ENCODE results near the gene GMDS. TPM values are rescaled to one million over a fixed set of nuclear protein-coding genes. Genes with fewer than 3 reads are reported as not detected.

The GMDS gene
- polyA plus RNA-seq (ENCODE audit: insufficient read length in 4 of 4): 10 to 100 TPM; 63.3 to 87.8 (median 71.6) TPM

DNA sequence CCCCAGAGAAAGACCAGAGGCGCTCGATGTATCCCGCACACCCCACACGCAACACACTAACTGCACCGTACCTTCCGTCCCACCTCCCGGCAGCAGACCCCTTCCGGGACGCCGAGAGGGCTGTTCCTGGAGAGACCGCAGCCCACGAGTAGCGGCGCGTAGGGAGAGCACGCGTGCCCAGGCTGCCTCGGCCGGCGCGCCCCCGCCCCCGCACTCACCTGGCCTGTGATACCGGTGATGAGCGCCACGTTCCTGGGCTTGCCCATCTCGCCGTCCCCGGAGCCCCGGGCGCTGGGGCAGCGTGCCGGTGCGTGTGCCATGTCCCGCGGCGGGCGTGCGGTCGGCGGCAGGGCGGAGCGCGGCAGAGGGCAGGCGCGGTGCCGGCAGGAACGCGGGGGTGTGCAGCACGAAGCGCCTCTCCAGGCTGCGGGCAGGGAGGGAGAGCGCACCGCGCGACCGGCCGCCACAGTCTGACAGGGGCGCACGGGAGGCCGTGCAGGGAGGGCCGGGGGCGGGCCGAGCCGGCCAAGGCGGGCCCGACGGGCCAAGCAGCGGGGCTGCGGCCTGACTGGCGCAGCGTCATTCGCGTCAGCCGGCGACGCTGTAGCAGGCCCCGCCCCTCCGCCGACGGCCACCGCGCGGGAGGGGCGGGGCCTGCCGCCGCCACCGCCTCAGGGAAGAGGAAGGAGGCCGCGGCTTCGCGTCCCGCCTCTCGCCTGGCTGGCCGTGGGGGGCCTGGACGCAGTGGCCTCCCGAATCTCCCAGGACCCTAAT is at the start of gene GMDS:
GMDS (minus strand) TSS at position 503 of the 774 bp plus-strand sequence.
- DNase-seq (ENCODE audit: low read depth in 4 of 4, low spot score in 2 of 4): peak; percentile 50 to 83 (median 76)

DNA sequence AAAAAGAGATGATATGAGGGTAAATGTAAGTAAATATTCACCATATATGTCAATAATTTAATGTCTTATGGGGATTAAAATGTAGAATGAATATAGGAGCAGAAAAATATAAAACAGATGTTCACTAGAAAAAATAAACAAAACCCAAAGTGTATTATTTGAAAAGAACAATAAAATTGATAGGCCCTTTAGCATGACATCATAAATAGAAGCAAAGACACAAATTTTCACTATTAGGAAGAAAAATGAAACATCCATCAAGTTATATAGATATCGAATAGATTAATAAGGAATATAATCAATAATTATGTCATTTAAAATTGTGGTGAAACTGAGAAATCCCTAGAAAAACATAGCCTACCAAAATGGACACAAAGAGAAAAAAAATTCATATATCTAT is 40.1 kb upstream of the GMDS start:
- no peak for DNase-seq (ENCODE audit: low read depth in 4 of 4, low spot score in 2 of 4)

DNA sequence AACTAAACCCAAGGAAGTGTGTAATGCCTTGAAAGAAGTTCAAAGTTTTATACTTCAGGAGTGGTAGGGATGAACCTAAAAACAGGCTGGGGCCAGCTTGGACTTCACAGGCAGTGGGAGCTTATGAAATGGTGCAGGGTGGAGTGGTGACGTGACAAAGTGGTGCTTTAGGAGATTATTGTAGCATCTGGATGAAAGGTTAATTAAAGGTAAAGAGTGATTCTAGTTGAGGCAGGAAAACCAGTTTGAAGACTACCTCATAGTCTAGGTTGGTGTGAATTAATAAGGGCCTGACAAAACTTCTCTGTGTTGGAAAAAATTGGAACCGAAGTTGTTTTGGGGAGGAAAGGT is 30.5 kb upstream of the GMDS start:
- DNase-seq (ENCODE audit: low read depth in 4 of 4, low spot score in 2 of 4): no peak

DNA sequence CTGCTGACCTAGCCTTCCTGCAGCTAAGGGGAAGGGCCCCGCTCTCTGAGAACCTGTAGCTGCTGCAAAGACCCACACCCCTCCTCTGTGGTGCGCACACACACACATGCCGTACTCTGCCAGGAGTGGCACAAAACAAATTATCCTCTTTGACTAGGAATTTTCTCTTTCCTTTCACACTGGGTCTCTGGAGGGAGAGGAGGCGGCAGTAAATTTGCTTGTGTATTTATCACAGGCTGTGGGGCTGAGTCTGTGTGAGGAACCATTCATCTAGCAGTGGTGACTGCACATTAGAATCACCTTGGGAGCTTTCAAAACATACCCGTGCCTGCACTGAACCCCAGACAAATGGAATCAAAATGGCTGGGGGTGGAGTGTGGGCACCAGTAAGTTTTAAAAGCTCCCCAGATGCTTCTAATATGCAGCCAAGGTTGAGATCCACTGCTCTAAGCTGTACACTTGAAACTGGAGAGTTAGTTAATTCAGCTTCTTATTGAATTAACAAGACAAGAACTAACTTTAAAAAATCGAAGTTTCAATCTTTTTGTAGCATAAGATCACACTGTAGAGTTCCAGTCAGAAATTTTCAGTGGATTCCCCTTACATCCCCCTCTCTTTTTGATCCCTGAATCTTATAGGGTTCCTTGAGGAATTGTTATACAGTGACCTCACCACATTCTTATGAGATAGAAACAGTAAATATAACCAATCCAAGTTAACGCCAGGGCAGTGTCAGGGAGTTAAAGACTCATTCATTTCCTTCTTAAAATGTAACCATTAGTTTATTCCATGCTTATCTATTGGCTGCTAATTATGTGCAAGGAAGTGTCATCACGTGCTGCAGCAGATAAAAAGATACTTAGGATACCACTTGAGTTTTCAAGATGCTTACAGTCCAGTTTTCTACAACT is 29.8 kb upstream of the GMDS start:
- DNase-seq (ENCODE audit: low read depth in 4 of 4, low spot score in 2 of 4): no peak

DNA sequence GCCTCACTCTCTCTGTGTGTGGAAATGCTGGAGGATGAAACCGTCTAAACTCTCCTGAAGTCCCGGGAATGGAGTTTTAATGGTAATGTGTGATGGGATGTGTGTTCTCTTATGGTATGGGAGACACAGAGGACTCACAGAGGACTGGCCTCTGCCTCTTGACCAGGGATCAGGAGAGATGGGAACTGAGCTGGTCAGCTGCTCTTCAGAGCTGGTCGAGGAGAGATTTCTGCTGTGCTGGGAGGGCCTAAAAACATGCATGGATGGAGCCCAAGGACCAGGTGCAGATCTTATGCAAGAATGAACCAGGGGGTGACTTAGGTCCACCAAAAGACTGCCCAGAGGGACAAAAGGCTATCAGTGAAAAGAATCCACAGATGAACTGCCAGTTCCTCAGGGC is 27.3 kb upstream of the GMDS start:
- no peak for DNase-seq (ENCODE audit: low read depth in 4 of 4, low spot score in 2 of 4)

- no peak for DNase-seq (ENCODE audit: low read depth in 4 of 4, low spot score in 2 of 4)
These were observed 24.6 kb upstream of the GMDS start for GRCh38 chr6:2270054-2270453.

GRCh38 chr6:2266841-2267240 is 21.4 kb upstream of the GMDS start:
- no peak for DNase-seq (ENCODE audit: low read depth in 4 of 4, low spot score in 2 of 4)

DNA sequence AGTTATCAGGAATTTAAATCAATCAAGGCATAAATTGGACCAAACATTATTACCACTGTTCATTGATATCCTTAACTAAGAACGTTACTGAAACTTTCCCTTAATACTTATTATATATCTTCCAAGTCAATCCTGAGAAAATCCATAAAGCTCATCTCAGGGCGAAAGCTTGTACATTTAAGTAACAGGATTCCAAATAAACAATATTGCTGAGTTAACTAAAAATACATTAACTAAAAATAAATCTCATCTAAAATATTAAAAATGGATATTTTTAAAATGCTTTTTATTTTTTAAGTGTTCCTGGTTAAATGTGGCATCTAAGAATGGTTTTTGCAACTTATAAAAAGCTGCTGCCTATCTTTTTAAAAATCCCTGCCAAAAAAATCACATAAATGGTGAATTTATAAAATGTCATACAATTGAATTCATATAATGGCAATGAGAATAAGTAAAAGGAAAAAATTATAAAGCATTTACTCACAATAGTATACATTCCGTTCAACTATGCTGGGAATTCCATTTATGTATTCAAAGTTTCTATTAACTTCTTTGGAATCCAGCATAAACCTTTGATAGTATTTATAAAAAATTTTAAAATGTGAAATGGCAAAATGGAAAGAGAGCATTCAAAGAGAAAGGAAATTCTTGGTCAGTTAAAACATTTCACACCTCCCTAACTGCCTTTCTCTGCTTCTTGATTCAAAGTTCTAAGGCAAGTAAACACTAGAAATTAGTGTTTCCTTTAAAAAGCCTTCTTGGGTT is 20.8 kb upstream of the GMDS start:
- DNase-seq (ENCODE audit: low read depth in 4 of 4, low spot score in 2 of 4): no peak

GRCh38 chr6:2264932-2265331 is 19.5 kb upstream of the GMDS start:
- DNase-seq (ENCODE audit: low read depth in 4 of 4, low spot score in 2 of 4): no peak

DNA sequence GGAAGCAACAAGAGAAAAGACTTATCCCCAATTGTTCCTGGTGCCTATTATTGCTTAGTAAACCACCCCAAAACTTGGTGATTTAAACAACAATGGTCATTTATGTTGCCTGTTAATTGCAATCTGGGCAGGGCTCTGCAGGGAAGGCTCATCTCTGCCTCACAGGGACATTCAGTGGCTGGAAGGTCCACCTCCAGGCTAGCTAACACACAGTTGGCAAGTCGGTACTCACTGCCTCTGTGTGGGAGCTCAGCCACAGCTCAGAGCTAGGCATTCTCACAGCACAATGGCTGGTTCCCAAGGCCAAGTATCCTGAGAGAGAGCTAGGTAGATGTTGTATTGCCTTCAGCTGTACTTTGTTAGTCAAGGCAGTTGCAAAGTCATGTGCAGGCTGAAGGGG is 18.5 kb upstream of the GMDS start:
- DNase-seq (ENCODE audit: low read depth in 4 of 4, low spot score in 2 of 4): no peak

- no peak for DNase-seq (ENCODE audit: low read depth in 4 of 4, low spot score in 2 of 4)
These were observed 14.2 kb upstream of the GMDS start for GRCh38 chr6:2259574-2259973.

DNA sequence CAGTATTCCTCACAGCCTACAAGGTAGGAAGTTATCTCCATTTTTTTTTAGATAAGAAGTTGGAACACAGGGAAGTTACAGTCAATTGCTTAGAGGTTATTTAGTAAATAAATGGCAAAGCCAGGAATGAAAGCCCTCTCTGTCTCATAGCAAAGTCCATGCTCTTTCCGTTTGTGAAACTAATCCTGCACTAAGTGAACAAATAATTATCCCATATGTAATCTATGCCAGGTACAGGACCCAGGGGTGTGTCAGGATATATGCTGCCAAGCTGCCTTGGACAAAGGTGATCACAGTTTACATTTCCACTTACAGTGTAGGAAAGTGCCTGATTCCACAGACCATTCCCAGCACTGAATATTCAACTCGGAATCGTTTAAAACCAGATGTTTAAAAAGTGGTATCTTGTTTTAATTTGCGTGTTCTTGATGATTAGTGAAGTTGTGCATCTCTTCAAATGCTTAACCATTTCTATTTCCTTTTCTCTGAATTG is 13.6 kb upstream of the GMDS start:
- DNase-seq (ENCODE audit: low read depth in 4 of 4, low spot score in 2 of 4): no peak

- no peak for DNase-seq (ENCODE audit: low read depth in 4 of 4, low spot score in 2 of 4)
These were observed 12.7 kb upstream of the GMDS start for GRCh38 chr6:2258112-2258511.

DNA sequence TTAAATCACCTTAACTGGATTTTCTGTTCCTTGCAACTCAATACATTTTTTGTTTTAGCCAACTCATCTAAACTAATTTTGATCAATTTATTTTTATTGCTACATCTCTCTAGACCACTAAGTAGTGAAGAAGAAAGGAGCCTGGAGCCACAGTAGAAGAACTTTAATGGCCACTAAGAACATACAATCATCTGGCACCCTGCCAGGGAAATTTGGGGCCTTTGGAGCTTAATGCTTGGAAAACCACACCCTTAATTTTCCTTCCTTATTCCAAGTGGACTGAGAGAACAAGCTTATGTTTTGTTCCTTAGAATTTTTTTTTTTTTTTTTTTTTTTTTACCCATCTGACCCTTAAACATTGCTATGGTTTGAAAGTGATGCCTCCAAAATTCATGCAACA is 12.0 kb upstream of the GMDS start:
- no peak for DNase-seq (ENCODE audit: low read depth in 4 of 4, low spot score in 2 of 4)

DNA sequence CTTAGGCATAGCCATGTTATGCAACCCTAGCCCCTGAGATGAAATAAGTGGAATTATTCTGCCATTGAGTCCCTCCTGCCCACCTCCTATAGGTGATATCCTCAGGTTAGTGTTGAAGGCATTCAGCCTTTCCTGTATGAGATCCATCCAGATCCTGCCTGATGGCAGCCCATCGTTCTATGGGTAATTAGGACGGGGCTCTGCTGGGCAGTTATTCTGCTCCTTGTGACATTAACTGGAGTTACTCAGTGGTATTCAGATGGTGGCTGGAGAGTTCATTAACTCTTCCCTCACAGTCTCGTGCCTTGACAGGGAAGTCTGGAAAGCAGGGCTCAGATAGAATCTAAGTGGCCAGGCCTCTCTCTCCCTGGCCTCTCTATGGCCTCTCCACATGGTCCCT is 9.3 kb upstream of the GMDS start:
- DNase-seq (ENCODE audit: low read depth in 4 of 4, low spot score in 2 of 4): no peak

GRCh38 chr6:2249126-2249525 is 3.7 kb upstream of the GMDS start:
- DNase-seq (ENCODE audit: low read depth in 4 of 4, low spot score in 2 of 4): no peak

DNA sequence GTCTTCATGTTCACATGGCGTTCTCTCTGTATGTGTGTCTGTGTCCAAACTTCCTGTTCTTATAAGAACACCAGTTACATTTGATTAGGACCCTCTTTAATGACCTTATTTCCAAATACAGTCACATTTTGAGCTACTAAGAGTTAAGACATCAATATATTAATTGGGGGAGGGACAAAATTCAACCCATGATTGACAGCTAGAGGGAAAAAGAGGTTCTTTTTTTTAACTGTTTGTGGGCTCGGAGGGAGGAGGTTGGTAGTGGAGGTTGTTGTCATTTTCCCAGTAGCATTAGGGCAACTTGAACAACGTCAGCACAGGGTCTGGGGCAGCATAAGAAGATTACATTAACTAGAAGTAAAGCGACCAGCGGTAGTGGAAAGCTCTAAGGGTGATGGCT is 2.3 kb upstream of the GMDS start:
- DNase-seq (ENCODE audit: low read depth in 4 of 4, low spot score in 2 of 4): no peak

DNA sequence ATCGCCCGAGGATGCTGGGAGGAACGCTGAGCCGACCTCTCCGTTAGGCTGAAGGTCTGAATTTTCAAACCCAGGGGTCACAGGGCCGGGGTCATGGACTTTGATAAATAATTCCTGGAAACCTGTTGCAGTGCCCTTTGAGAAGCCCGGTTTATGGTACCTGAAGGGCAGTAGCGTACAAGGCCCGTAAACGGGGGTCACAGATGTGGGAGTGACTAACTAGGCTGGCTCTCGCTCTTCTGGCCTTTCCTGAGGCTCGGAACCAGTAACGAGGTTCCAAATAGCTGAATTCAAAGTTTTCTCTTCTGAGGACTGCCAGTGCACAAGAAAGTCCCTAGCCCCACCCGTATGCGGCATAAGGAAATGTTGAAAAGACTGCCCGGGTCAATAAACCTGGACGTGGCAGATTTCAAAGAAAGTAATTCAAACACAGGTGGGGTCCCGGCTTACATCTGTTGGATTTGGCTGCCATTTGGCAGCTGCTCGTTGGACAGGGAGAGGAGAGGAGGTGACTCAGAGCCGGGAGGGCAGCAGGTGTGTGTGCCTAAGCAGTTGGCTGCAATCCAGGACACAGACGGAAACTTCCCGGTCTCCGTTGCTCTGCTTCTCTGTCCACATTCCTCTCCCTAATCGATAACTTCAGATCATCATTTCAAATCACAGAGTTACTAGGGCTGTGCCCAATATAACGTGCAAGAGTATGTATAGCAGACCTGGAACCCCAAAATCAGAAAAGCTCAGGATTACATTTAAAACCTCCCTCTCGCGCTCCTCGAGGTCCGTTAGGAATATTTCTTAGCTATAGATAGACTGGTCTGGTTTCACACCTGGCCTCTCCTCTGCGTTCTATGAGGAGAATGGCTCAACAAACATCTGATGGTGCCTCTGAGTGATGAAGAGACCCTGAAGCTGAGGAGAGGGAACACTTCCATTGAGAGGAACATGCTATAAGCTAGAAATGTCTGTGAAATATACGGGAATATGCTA is 765 bp upstream of the GMDS start:
- peak in 3 of 4 donors; percentile 50 to 55 (median 50) for DNase-seq (ENCODE audit: low read depth in 4 of 4, low spot score in 2 of 4)

DNA sequence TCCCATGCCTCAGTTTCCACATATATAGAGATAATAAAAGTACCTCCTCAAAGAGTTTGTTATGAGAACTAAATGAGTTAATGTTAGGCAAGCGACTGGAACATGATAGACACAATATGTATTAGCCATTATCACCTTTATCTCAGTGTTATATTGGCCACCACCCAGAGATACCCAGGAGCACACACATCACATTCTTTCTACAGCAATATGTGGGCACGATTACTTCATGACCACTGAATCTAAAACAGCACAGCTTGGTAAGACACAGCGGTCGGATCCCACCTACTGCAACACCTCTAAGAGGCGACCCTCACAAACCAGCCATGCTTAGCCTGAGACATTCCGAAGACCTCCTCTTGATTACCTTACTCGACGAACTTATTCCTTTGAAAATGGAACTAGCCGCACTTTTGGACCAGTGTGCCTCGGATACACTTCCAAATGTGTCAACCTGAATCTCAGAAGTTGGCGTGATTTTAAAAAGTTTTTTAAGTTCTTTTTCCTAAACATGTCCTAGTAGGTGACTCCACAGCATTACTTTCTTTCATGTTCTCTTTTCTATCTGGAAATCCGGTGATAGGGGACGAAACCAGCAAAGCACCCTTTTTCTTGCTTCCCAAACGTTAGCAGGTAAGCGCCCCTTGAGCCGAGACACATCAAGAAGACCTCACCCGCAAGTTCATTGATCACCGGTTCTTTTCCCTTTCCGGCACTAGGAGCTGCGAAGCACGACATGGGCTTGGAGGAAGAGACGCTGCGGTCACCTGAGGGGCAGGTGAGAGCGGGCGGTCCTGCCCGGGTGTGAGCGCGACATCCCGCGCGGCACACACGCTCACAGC is 923 bp downstream of the GMDS start:
- DNase-seq (ENCODE audit: low read depth in 4 of 4, low spot score in 2 of 4): peak in 1 of 4 donors; percentile 13

Measured in left renal cortex interstitium (tissue), 4 donors.